H1 (cell line): Measurements from ENCODE around the gene NMRAL1. TPM values are rescaled to one million over a fixed set of nuclear protein-coding genes. Genes with fewer than 3 reads are reported as not detected.

Experiments
- CTCF ChIA-PET: fragments of 300-600 bp; sonication (Branson Sonifier 250); formaldehyde crosslinking; loops from one replicate; lab custom pipeline; 2021; ENCODE audit not compliant: partially characterized antibody; lab: Charles Lee
- POLR2A ChIA-PET: fragments of 300-600 bp; sonication (Branson Sonifier 250); formaldehyde crosslinking; loops from one replicate; lab custom pipeline; 2021; ENCODE audit warnings: inconsistent platforms; ENCODE audit not compliant: partially characterized antibody; lab: Charles Lee
- DNase-seq, 2 experiments: peaks; one replicate each; pipeline versions ENCODE4 v3.0.0 to v3.0.0-alpha.2; 2010 to 2022; ENCODE audit warnings: low spot score in 2 of 2, low read depth in 1 of 2, mixed read lengths in 1 of 2
- FAIRE-seq: peaks from 2 replicates; lab custom pipeline; 2011; peaks lifted over from hg19 to GRCh38; lab: Jason Lieb, UNC
- H2AFZ ChIP-seq: 2 replicates; pipeline ENCODE4 v1.8.1; 2012; ENCODE audit warnings: low read length, inconsistent platforms
- H2AK5ac ChIP-seq: 2 replicates; pipeline ENCODE4 v1.6.1; 2013; ENCODE audit warnings: low read depth, low read length
- H2BK120ac ChIP-seq: replicated peaks from 2 replicates; pipeline ENCODE3; 2013; ENCODE audit warnings: low read depth, low read length, inconsistent platforms
- H2BK12ac ChIP-seq: 2 replicates; pipeline ENCODE4 v1.6.1; 2013; ENCODE audit warnings: low read depth, low read length
- H2BK15ac ChIP-seq: 2 replicates; pipeline ENCODE4 v1.6.1; 2013; ENCODE audit warnings: low read length
- H2BK20ac ChIP-seq: 2 replicates; pipeline ENCODE4 v1.6.1; 2013; ENCODE audit warnings: low read length
- H2BK5ac ChIP-seq: 2 replicates; pipeline ENCODE4 v1.6.1; 2013; ENCODE audit warnings: low read depth, low read length
- H3K14ac ChIP-seq: 2 replicates; pipeline ENCODE4 v1.6.1; 2013; ENCODE audit warnings: inconsistent platforms; ENCODE audit not compliant: insufficient read length
- H3K18ac ChIP-seq: 2 replicates; pipeline ENCODE4 v1.6.1; 2013; ENCODE audit warnings: low read length; ENCODE audit errors: extremely low read depth
- H3K23ac ChIP-seq: 2 replicates; pipeline ENCODE4 v1.6.1; 2013; ENCODE audit warnings: inconsistent platforms; ENCODE audit not compliant: insufficient read length
- H3K23me2 ChIP-seq: 2 replicates; pipeline ENCODE4 v1.6.1; 2013; ENCODE audit warnings: low read depth, low read length
- H3K27ac ChIP-seq: 2 replicates; pipeline ENCODE4 v1.6.1; 2011; ENCODE audit warnings: low read depth, low read length, inconsistent platforms
- H3K27me3 ChIP-seq, 4 experiments: replicated peaks in 1 of 4; 1 replicate in 1 of 4; 2 replicates in 3 of 4; pipeline versions ENCODE4 v1.6.1 to v1.8.1; 2011 to 2013; ENCODE audit warnings: low read length in 3 of 4, mild to moderate bottlenecking in 3 of 4, inconsistent platforms in 2 of 4, mixed read lengths in 2 of 4, moderate library complexity in 1 of 4; ENCODE audit not compliant: control insufficient read depth in 3 of 4, insufficient read depth in 3 of 4; ENCODE audit errors: extremely low read depth in 1 of 4
- H3K36me3 ChIP-seq, 4 experiments: 2 replicates each; pipeline versions ENCODE4 v1.6.1 to v1.8.1; 2011 to 2013; ENCODE audit warnings: mild to moderate bottlenecking in 4 of 4, low read length in 3 of 4, moderate library complexity in 2 of 4, control low read depth in 1 of 4, inconsistent platforms in 1 of 4; ENCODE audit not compliant: insufficient read depth in 4 of 4, control insufficient read depth in 2 of 4
- H3K4ac ChIP-seq: replicated peaks from 2 replicates; pipeline ENCODE3; 2013; ENCODE audit warnings: low read length, low read depth, mixed read lengths, inconsistent platforms; ENCODE audit not compliant: insufficient read length
- H3K4me1 ChIP-seq, 4 experiments: replicated peaks in 1 of 4; 1 replicate in 1 of 4; 2 replicates in 3 of 4; pipeline versions ENCODE4 v1.6.1 to v1.8.1; 2011 to 2013; ENCODE audit warnings: low read length in 3 of 4, inconsistent platforms in 2 of 4, mixed read lengths in 1 of 4; ENCODE audit not compliant: insufficient read depth in 4 of 4, control insufficient read depth in 3 of 4
- H3K4me2 ChIP-seq, 2 experiments: 2 replicates each; pipeline versions ENCODE4 v1.6.1 to v1.8.1; 2011 to 2013; ENCODE audit warnings: low read depth in 2 of 2, low read length in 2 of 2, control low read depth in 1 of 2, inconsistent platforms in 1 of 2, mild to moderate bottlenecking in 1 of 2; ENCODE audit not compliant: insufficient read depth in 1 of 2
- H3K4me3 ChIP-seq, 4 experiments: fragments of 200-600, 300-600 bp in 1 of 4; sonication (generic), shearing (Covaris generic), sonication (Bioruptor Twin) in 1 of 4; 2 replicates each; pipeline versions ENCODE4 v1.5.1 to v1.8.1; 2011 to 2016; ENCODE audit warnings: low read length in 4 of 4, low read depth in 3 of 4, control low read depth in 2 of 4, inconsistent platforms in 2 of 4, mild to moderate bottlenecking in 2 of 4, mixed read lengths in 1 of 4, moderate library complexity in 1 of 4; ENCODE audit not compliant: insufficient read depth in 2 of 4; ENCODE audit errors: extremely low read depth in 1 of 4
- H3K56ac ChIP-seq: replicated peaks from 2 replicates; pipeline ENCODE3; 2013; ENCODE audit warnings: low read depth, mild to moderate bottlenecking, mixed read lengths, low read length, inconsistent platforms; ENCODE audit not compliant: insufficient read length
- H3K79me1 ChIP-seq: 2 replicates; pipeline ENCODE4 v1.6.1; 2013; ENCODE audit warnings: low read depth, low read length, control low read depth
- H3K79me2 ChIP-seq, 2 experiments: 2 replicates each; pipeline versions ENCODE4 v1.6.1 to v1.8.1; 2012 to 2013; ENCODE audit warnings: low read length in 2 of 2, mild to moderate bottlenecking in 2 of 2, inconsistent platforms in 1 of 2; ENCODE audit not compliant: insufficient read depth in 2 of 2, control insufficient read depth in 1 of 2
- H3K9ac ChIP-seq, 4 experiments: replicated peaks in 1 of 4; 1 replicate in 1 of 4; 2 replicates in 3 of 4; pipeline versions ENCODE4 v1.6.1 to v1.8.1; 2011 to 2013; ENCODE audit warnings: low read depth in 3 of 4, low read length in 3 of 4, control low read depth in 2 of 4, mild to moderate bottlenecking in 2 of 4, moderate library complexity in 2 of 4, inconsistent platforms in 1 of 4; ENCODE audit errors: extremely low read depth in 1 of 4
- H3K9me3 ChIP-seq, 2 experiments: 2 replicates each; pipeline versions ENCODE4 v1.6.1 to v1.8.1; 2012 to 2013; ENCODE audit warnings: mild to moderate bottlenecking in 2 of 2, moderate library complexity in 2 of 2, control low read depth in 1 of 2, inconsistent platforms in 1 of 2, low read depth in 1 of 2, low read length in 1 of 2, mixed read lengths in 1 of 2; ENCODE audit not compliant: insufficient read depth in 2 of 2
- H4K20me1 ChIP-seq, 2 experiments: replicated peaks in 1 of 2; 2 replicates each; pipeline versions ENCODE3 to v1.8.1; 2011 to 2013; ENCODE audit warnings: inconsistent platforms in 2 of 2, low read length in 2 of 2, mild to moderate bottlenecking in 1 of 2; ENCODE audit not compliant: insufficient read depth in 2 of 2, control insufficient read depth in 1 of 2
- H4K5ac ChIP-seq: 2 replicates; pipeline ENCODE4 v1.6.1; 2013; ENCODE audit warnings: low read length, low read depth, mixed read lengths, inconsistent platforms; ENCODE audit not compliant: insufficient read length
- H4K8ac ChIP-seq: 2 replicates; pipeline ENCODE4 v1.8.0; 2013; ENCODE audit warnings: mild to moderate bottlenecking, moderate library complexity, low read length, inconsistent platforms; ENCODE audit not compliant: insufficient read depth; ENCODE audit errors: extremely low read depth
- H4K91ac ChIP-seq: replicated peaks from 2 replicates; pipeline ENCODE3; 2013; ENCODE audit warnings: low read length, mixed read lengths, inconsistent platforms; ENCODE audit not compliant: insufficient read length
- ASH2L ChIP-seq: fragments of 200-600, 300-600 bp; sonication (generic); IDR thresholded peaks from one replicate; pipeline ENCODE4 v1.7.1; 2017; ENCODE audit warnings: low read length
- CHD2 ChIP-seq: IDR thresholded peaks from 2 replicates; pipeline ENCODE4 v1.6.1; 2012; ENCODE audit warnings: low read length, improper control_type of control experiment
- E2F6 ChIP-seq: IDR thresholded peaks from 2 replicates; pipeline ENCODE4 v1.6.1; 2012; ENCODE audit warnings: inconsistent platforms
- EGR1 ChIP-seq: IDR thresholded peaks from 2 replicates; pipeline ENCODE4 v1.6.1; 2011; ENCODE audit warnings: low read depth, low read length, borderline replicate concordance
- GABPA ChIP-seq: IDR thresholded peaks from 2 replicates; pipeline ENCODE4 v1.6.1; 2011; ENCODE audit warnings: mild to moderate bottlenecking, low read length, moderate library complexity, borderline replicate concordance; ENCODE audit not compliant: insufficient read depth
- PHF8 ChIP-seq: fragments of 200-600 bp; sonication (generic); conservative IDR thresholded peaks from 2 replicates; pipeline ENCODE4 v1.7.1; 2012; ENCODE audit warnings: low read depth, mild to moderate bottlenecking, inconsistent platforms, low read length, moderate library complexity
- POLR2A ChIP-seq, 2 experiments: IDR thresholded peaks; 1 replicate in 1 of 2; 2 replicates in 1 of 2; pipeline ENCODE4 v1.6.1; 2011; ENCODE audit warnings: low read depth in 2 of 2, low read length in 2 of 2, mild to moderate bottlenecking in 2 of 2; ENCODE audit errors: control extremely low read depth in 1 of 2
- POLR2AphosphoS5 ChIP-seq: IDR thresholded peaks from 2 replicates; pipeline ENCODE4 v1.6.1; 2011; ENCODE audit warnings: low read depth, low read length
- RAD21 ChIP-seq, 2 experiments: IDR thresholded peaks in 1 of 2; conservative IDR thresholded peaks in 1 of 2; 2 replicates each; pipeline ENCODE4 v1.6.1; 2011; ENCODE audit warnings: low read depth in 2 of 2, low read length in 2 of 2, improper control_type of control experiment in 1 of 2, inconsistent platforms in 1 of 2, mild to moderate bottlenecking in 1 of 2, moderate library complexity in 1 of 2
- RNF2 ChIP-seq: fragments of 200-900, 300-1000 bp; sonication (generic); IDR thresholded peaks from 2 replicates; pipeline ENCODE4 v1.7.1; 2016; ENCODE audit warnings: borderline replicate concordance, low read depth, mild to moderate bottlenecking, antibody characterized with exemption, low read length; ENCODE audit not compliant: poor library complexity, severe bottlenecking; ENCODE audit errors: missing control alignments
- SRF ChIP-seq: IDR thresholded peaks from 2 replicates; pipeline ENCODE4 v1.6.1; 2011; ENCODE audit warnings: mild to moderate bottlenecking, low read depth, low read length, moderate library complexity
- TCF12 ChIP-seq: IDR thresholded peaks from 2 replicates; pipeline ENCODE4 v1.6.1; 2011; ENCODE audit warnings: low read depth, mild to moderate bottlenecking, low read length
- TEAD4 ChIP-seq: IDR thresholded peaks from 2 replicates; pipeline ENCODE4 v1.6.1; 2012; ENCODE audit warnings: low read depth, low read length, inconsistent platforms, mixed read lengths
- ZNF274 ChIP-seq: IDR thresholded peaks from 2 replicates; pipeline ENCODE4 v1.7.0; 2012; ENCODE audit warnings: low read length, borderline replicate concordance; ENCODE audit errors: extremely low read depth
- WGBS, 2 experiments: shearing (Covaris generic) in 1 of 2; methylation state at CpG; one replicate each; pipeline versions ENCODE4 v1.1.6 to v1.1.7; 2013 to 2015; ENCODE audit warnings: low lambda C conversion rate in 2 of 2, mixed read lengths in 2 of 2, inconsistent platforms in 1 of 2, low coverage in 1 of 2, missing lambda C conversion rate in 1 of 2; ENCODE audit not compliant: insufficient replicate concordance in 2 of 2, insufficient coverage in 1 of 2, insufficient read length in 1 of 2; ENCODE audit errors: extremely low coverage in 1 of 2, missing lambda C conversion rate in 1 of 2; 5-methylcytosine and 5-hydroxymethylcytosine counted together
- polyA plus RNA-seq, 7 experiments: library from polyadenylated mRNA; depleted of rRNA in 3 of 7; stranded (reverse) in 5 of 7; unstranded in 2 of 7; fragments of >200 nt in 5 of 7; fragments of 200-250 nt in 2 of 7; gene quantifications; 1 replicate in 5 of 7; 2 replicates in 1 of 7; 4 replicates in 1 of 7; pipeline versions ENCODE4 v1.2.1 to v1.2.3, GENCODE V29; 2011 to 2013; ENCODE audit warnings: missing spikeins in 2 of 7, mixed read lengths in 2 of 7
- total RNA-seq: library from RNA; stranded (reverse); fragmentation: NEBNext Ultra II Directional; extraction: Animal tissue kit (Norgen Biotek cat#: 25700); gene quantifications from 2 replicates; pipeline ENCODE4 v1.2.1, GENCODE V29; 2021

Gene NMRAL1
- total and polyA plus RNA-seq, 2 of the 8 experiments (the other 6 are each of a cell fraction or from before 2014, with no cell fraction given), result 66.8 to 143 TPM

GRCh38 chr16:4468972-4469371 is 5.5 kb downstream of the NMRAL1 start:
- Histone ChIP-seq H4K5ac (no peak overlapping the region), H3K4ac (no peak overlapping the region), H3K4me3 (no peak overlapping the region), H3K9ac (no peak overlapping the region), H3K14ac (no peak overlapping the region), H3K18ac (no peak overlapping the region), H3K9me3 (no peaks in the 10 kb centered on the region), H3K79me2 (peaks cover 0 to 10% of the 10 kb centered on the region in 2 experiments; a peak in 2 of 4 replicates), H2BK15ac (no peak overlapping the region), H3K23me2 (no peaks in the 10 kb centered on the region), H4K20me1 (peaks cover 0 to 9% of the 10 kb centered on the region in 2 experiments), H3K27me3 (no peaks in the 10 kb centered on the region), H2BK120ac (no peak overlapping the region), H2BK20ac (no peak overlapping the region), H3K27ac (no peak overlapping the region), H3K4me2 (no peak overlapping the region), H3K79me1 (peaks cover 2% of the 10 kb centered on the region; the same call in 1 of the 2 replicates), H3K36me3 (peaks cover 8 to 40% (median 30%) of the 10 kb centered on the region in 4 experiments), H3K4me1 (peaks cover 0 to 3% (median 0%) of the 10 kb centered on the region in 4 experiments; a peak in 1 of 7 replicates), H2BK5ac (no peak overlapping the region), H2BK12ac (no peak overlapping the region), H4K8ac (no peak overlapping the region), H2AFZ (no peak overlapping the region), H4K91ac (no peak overlapping the region), H2AK5ac (no peak overlapping the region), H3K56ac (no peak overlapping the region), H3K23ac (no peak overlapping the region)
- no peak for FAIRE-seq
- 93% methylated on average over 8 of the region's 10 CpGs; no CpG with 5 or more reads in 1 of the 2 experiments for WGBS, 2 experiments
- POLR2A ChIA-PET, result interaction anchor here (0.6 to 14.4 kb wide), 2 partner anchors 15 to 311 kb away, joined by 3 to 257 read pairs; no protein-coding TSS in a partner anchor
- CTCF ChIA-PET, result interaction anchor here (0.7 kb wide), 1 partner anchor 155 kb away, joined by 5 read pairs; the partner anchor contains the start of gene MGRN1
- DNase-seq, result no peak
- TF ChIP-seq EGR1 (no peak), RNF2 (no peak), POLR2AphosphoS5 (no peak), PHF8 (no peak), POLR2A (IDR thresholded peaks at IDR 0.05; ENCODE audit: control extremely low read depth in 1 of 2, low read depth in 2 of 2, low read length in 2 of 2) (no peak), SRF (no peak), ZNF274 (no peak), GABPA (no peak), ASH2L (no peak), E2F6 (no peak), CHD2 (no peak), TCF12 (no peak), TEAD4 (no peak), RAD21 (IDR thresholded peaks at IDR 0.05 in 1 of 2, conservative IDR thresholded peaks at IDR 0.05 in 1 of 2; ENCODE audit: low read depth in 2 of 2, low read length in 2 of 2) (no peak)
